HFF-Myc (cell line): Measurements from ENCODE around the gene ZNF25.

Experiments
- DNase-seq: peaks from one replicate; pipeline ENCODE4 v3.0.0-alpha.2; 2011; ENCODE audit warnings: low read depth; ENCODE audit errors: extremely low read depth
- H3K4me3 ChIP-seq: replicated peaks from 2 replicates; pipeline ENCODE4 v1.5.1; 2011; ENCODE audit warnings: low read depth, mild to moderate bottlenecking, control low read depth, low read length
- CTCF ChIP-seq: IDR thresholded peaks from 2 replicates; pipeline ENCODE4 v1.5.1; 2012; ENCODE audit warnings: mild to moderate bottlenecking, low read depth, low read length, control low read depth; ENCODE audit errors: missing control alignments

The ZNF25 gene

DNA sequence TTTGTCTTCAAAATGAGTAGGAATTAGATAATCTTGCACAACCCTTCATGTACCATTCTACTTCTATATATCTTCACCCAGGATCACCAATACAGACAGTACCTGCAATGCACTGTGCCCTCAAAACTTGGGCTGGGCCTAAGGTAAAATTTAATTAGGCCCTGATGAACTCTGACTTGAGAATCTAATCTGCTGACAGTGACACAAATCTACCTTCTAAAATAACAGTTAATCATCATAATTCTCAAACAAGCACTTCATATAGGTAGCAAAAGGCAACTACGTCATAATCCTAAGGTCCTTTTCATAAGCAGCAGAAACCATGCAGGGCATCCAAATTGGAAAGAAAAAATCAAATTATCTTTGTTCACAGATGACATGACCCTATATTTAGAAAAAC, 4.1 kb downstream of the ZNF25 start:
- DNase-seq, result no peak
- no peak overlapping the region for H3K4me3 ChIP-seq
- no peak for TF ChIP-seq CTCF

GRCh38 chr10:37965006-37965405, 11.4 kb downstream of the ZNF25 start:
- DNase-seq, result no peak
- H3K4me3 ChIP-seq, result no peak overlapping the region
- TF ChIP-seq CTCF, result no peak

DNA sequence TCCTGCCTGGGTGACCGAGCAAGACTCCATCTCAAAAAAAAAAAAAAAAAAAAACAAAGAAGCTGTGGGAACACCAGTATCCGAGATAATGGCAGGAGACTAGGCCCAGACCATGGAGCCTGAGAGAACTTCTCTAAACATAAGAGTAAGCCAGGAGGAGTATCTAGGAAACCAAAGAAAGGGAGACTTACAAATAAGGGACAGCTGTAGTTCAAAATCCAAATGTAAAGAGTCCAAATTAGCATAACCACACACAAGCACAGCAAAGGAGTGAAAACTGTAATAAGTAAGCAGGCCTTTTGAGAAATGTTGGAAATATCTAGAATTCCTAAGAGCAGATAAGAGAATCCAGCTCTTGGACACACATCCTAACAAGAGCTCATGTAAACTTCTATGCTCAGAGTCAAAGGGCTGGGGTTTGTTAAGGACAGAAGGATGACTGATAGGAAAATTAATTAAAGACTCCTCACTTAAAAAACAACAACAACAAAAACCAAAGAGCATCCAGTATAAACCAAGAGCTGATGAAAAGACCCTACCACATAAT, 15.8 kb downstream of the ZNF25 start:
- DNase-seq, result no peak
- no peak for TF ChIP-seq CTCF
- H3K4me3 ChIP-seq, result no peak overlapping the region

GRCh38 chr10:37957841-37958240, 18.6 kb downstream of the ZNF25 start:
- no peak overlapping the region for H3K4me3 ChIP-seq
- TF ChIP-seq CTCF, result no peak
- no peak for DNase-seq

- no peak for DNase-seq
- TF ChIP-seq CTCF, result no peak
- no peak overlapping the region for H3K4me3 ChIP-seq
Measured at GRCh38 chr10:37952926-37953325, 23.5 kb downstream of the ZNF25 start.

DNA sequence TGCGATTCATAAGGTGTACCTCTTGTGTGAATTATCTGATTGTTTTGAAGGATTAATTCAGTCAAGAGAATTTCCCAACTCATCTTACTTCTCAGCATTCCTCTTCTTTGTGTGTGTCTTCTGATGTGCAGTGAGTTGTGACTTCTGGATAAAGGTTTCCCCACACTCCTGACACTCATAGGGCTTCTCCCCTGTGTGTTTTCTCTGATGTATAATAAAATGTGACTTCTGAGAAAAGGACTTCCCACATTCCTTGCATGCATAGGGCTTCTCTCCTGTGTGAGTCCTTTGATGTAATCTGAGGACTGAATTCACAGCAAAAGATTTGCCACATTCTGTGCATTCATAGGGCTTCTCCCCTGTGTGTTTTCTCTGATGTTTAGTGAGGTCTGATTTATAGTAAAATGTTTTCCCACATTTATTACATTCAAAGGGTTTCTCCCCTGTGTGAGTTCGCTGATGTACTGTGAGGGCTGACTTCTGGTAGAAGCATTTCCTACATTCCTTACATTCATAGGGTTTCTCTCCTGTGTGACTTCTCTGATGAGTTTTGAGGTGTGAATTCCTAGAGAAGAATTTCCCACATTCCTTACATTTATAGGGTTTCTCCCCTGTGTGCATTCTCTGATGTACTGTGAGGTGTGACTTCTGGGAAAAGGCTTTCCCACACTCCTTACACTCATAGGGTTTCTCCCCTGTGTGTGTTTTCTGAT, 24.2 kb downstream of the ZNF25 start:
- H3K4me3 ChIP-seq, result no peak overlapping the region
- TF ChIP-seq CTCF, result no peak
- DNase-seq, result no peak
